ENCODE results near the gene DPP9.

DNA sequence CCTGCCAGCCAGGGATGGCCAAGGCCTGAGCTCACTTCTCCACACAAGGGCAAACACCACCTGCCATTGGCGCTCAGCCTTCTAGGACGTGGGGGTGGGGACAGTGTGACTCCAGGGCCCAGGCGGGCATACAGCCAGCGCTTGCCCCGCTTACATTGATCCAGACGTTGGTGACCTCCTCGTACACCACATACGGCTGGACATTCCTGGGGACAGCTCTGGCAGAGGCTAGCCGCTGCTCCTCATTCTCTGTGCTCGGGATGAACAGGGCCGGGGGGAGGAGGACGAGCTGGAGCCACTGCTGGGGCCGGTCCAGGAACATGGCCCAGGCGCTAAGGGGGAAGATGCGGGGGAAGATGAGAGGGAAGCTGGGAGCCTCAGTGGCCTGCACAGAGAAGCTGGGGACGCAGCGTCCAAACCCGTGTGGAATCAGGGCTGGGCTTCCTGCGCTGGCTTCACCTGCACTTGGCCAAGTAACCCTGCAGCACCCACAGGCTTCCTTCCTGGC lies 28.4 kb downstream of the DPP9 start:
- no peak for TF ChIP-seq ARNT (IDR thresholded peaks at IDR 0.05)
- TF ChIP-seq SUZ12 (IDR thresholded peaks at IDR 0.05) = no peak
- TF ChIP-seq BHLHE40 (IDR thresholded peaks at IDR 0.05; ENCODE audit: borderline replicate concordance) = no peak
- TF ChIP-seq CTBP1 (IDR thresholded peaks at IDR 0.05; ENCODE audit: borderline replicate concordance) = no peak
- TF ChIP-seq SP1 (IDR thresholded peaks at IDR 0.05) = no peak
- TF ChIP-seq NFRKB (IDR thresholded peaks at IDR 0.05) = no peak
- no peak for TF ChIP-seq FOXM1 (IDR thresholded peaks at IDR 0.05; ENCODE audit: borderline replicate concordance)
- TF ChIP-seq HDGF (IDR thresholded peaks at IDR 0.05; ENCODE audit: borderline replicate concordance) = no peak
- no peak for TF ChIP-seq ELF4 (IDR thresholded peaks at IDR 0.05)
- no peak for TF ChIP-seq ZNF384 (IDR thresholded peaks at IDR 0.05)
- TF ChIP-seq, protein P1, sequence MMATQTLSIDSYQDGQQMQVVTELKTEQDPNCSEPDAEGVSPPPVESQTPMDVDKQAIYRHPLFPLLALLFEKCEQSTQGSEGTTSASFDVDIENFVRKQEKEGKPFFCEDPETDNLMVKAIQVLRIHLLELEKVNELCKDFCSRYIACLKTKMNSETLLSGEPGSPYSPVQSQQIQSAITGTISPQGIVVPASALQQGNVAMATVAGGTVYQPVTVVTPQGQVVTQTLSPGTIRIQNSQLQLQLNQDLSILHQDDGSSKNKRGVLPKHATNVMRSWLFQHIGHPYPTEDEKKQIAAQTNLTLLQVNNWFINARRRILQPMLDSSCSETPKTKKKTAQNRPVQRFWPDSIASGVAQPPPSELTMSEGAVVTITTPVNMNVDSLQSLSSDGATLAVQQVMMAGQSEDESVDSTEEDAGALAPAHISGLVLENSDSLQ (IDR thresholded peaks at IDR 0.05) = no peak
- TF ChIP-seq FOXA1 (IDR thresholded peaks at IDR 0.05) = no peak
- TF ChIP-seq TARDBP (IDR thresholded peaks at IDR 0.05) = no peak

All from HEK293T (cell line).